H1 (cell line): Measurements from ENCODE around the gene OGFOD3. TPM values are rescaled to one million over a fixed set of nuclear protein-coding genes. Genes with fewer than 3 reads are reported as not detected.

Source experiments
- ASH2L ChIP-seq: fragments of 200-600, 300-600 bp; sonication (generic); IDR thresholded peaks from one replicate; pipeline ENCODE4 v1.7.1; 2017; ENCODE audit warnings: low read length
- GTF2F1 ChIP-seq: IDR thresholded peaks from 2 replicates; pipeline ENCODE4 v1.6.1; 2012; ENCODE audit warnings: low read depth, low read length, improper control_type of control experiment, borderline replicate concordance
- NRF1 ChIP-seq: IDR thresholded peaks from 2 replicates; pipeline ENCODE4 v1.6.1; 2011; ENCODE audit warnings: mild to moderate bottlenecking, low read depth, low read length, improper control_type of control experiment
- SP4 ChIP-seq: IDR thresholded peaks from 2 replicates; pipeline ENCODE4 v1.6.1; 2012; ENCODE audit warnings: low read length, inconsistent platforms
- TAF1 ChIP-seq: IDR thresholded peaks from 2 replicates; pipeline ENCODE4 v1.6.1; 2011; ENCODE audit warnings: mild to moderate bottlenecking, low read depth, low read length
- polyA plus RNA-seq, 7 experiments: library from polyadenylated mRNA; depleted of rRNA in 3 of 7; stranded (reverse) in 5 of 7; unstranded in 2 of 7; fragments of >200 nt in 5 of 7; fragments of 200-250 nt in 2 of 7; gene quantifications; 1 replicate in 5 of 7; 2 replicates in 1 of 7; 4 replicates in 1 of 7; pipeline versions ENCODE4 v1.2.1 to v1.2.3, GENCODE V29; 2011 to 2013; ENCODE audit warnings: missing spikeins in 2 of 7, mixed read lengths in 2 of 7
- total RNA-seq: library from RNA; stranded (reverse); fragmentation: NEBNext Ultra II Directional; extraction: Animal tissue kit (Norgen Biotek cat#: 25700); gene quantifications from 2 replicates; pipeline ENCODE4 v1.2.1, GENCODE V29; 2021

Gene OGFOD3
- total and polyA plus RNA-seq, 2 of the 8 experiments (the other 6 are each of a cell fraction or from before 2014, with no cell fraction given), result 21.1 to 21.8 TPM

- no peak for TF ChIP-seq NRF1
- no peak for TF ChIP-seq ASH2L
- TF ChIP-seq GTF2F1, result no peak
- TF ChIP-seq SP4, result no peak
- TF ChIP-seq TAF1, result no peak
- TF ChIP-seq, all 59 proteins: peak for 0
These were observed 27.4 kb downstream of the OGFOD3 start (continued) for GRCh38 chr17:82390860-82391435.
